HG02981 (cell line): ENCODE measurements around the gene MED12L.
"Not testable (repeated sequence)": the region's sequence is repeated elsewhere in the genome, so short reads cannot be mapped to it uniquely, and the experiment has no call there.

ENCODE experiments used
- ATAC-seq: cut with Tn5 transposase; IDR thresholded peaks from one replicate; pipeline ENCODE4 v1.9.1; 2021; ENCODE audit warnings: mild to moderate bottlenecking, moderate library complexity; ENCODE audit not compliant: unreplicated experiment

Gene MED12L

DNA sequence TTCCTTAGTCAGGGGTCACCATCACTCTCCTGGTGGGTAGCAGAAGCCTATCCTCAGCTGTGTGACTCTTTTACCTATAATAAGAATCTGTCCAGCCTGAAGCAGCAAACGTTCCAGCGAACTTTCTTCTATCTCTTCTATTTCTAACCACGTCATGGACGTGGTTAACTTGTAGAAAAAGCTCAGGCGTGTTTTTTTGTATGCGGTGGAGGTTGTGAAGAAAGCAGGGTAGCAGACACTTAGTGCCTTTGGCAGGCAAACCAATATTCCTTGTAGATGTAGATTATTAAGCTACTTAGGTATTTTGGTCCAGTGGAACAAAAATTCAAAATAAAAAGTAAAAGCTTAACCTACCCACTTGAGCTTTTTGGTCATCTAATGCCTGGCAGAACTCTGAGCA is 149.4 kb downstream of the MED12L start:
- no peak for ATAC-seq

DNA sequence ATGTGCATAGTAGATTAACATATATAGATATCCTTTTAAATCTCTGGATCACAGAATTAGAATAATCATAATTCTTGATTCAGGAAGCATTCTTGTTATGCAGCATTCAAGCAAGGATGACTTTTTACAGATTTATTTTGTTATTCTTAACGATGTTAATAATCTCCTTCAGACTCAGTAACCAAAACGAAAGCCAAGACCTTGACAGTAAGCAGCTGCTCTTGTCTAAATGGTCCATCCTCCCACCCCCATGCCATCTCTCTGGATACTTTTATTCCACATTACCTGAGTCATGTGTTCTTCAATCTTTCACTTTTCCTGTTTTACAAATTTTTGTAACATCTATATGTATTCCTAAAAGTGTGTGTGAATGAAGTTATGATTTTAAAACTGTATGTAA is 150.9 kb downstream of the MED12L start:
- ATAC-seq = no peak

DNA sequence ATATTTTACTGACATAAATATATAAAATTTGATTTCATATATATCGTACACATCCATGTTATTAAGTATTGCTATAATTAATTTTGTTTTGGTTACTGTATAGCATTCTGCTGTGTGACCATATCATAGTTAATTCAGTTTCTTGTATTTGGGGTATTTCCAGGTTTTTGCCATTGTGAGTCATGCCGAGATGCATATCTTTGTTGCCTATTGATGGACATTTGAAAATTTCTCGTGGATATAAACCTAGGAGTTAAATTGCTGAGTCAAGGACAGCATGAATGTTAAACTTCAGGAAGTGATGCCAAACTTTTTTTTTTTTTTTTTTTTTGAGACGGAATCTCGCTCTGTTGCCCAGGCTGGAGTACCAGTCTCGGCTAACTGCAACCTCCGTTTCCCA is 151.3 kb downstream of the MED12L start:
- ATAC-seq = no peak

DNA sequence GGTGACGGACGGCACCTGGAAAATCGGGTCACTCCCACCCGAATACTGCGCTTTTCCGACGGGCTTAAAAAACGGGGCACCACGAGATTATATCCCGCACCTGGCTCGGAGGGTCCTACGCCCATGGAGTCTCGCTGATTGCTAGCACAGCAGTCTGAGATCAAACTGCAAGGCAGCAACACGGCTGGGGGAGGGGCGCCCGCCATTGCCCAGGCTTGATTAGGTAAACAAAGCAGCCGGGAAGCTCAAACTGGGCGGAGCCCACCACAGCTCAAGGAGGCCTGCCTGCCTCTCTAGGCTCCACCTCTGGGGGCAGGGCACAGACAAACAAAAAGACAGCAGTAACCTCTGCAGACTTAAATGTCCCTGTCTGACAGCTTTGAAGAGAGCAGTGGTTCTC is 156.5 kb downstream of the MED12L start:
- not testable (repeated sequence) for ATAC-seq

DNA sequence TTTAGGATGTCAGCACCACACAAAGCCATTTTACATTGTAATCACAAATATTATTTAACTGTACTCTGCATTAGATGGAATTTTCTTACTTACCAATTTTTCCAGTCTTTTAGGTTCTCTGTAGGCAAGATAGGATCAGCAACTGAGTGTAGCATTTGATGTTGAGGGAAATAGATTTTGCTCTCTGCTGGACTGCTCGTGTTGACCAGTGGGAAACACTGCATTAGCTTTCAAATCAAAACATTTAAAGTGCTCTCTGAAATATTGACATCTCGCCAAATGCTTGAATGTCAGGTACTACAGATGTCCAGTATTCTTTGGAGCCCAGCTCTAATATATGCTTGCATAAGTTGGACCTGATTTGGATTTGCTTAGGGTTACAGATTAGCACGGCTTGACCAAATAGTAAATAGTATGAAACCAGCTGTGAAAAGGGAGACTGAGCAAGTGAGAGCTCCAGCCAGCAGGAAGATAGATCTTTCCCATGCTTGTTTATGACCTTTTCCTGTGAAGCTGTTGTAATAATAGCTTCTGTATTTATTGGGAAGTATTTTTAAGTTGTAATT is 163.4 kb downstream of the MED12L start:
- no peak for ATAC-seq

DNA sequence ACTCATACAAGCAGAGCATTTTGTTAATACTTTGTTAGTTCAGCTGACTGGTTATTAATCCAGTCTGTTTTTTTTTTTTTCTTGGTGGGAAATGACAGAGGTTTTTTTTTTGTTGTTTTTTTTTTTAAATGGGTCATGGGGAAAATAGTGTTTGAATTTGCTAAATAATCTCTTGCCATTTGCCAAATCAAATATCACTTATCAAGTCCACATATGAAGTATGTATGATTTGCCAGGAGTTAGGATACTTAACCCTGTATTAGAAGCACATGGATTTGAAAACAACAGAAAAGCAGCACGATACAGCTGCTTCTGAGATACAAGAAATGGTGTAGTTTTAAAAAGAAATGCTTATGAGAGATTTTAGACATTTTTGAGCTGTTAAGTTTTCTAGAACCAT is 171.3 kb downstream of the MED12L start:
- no peak for ATAC-seq

DNA sequence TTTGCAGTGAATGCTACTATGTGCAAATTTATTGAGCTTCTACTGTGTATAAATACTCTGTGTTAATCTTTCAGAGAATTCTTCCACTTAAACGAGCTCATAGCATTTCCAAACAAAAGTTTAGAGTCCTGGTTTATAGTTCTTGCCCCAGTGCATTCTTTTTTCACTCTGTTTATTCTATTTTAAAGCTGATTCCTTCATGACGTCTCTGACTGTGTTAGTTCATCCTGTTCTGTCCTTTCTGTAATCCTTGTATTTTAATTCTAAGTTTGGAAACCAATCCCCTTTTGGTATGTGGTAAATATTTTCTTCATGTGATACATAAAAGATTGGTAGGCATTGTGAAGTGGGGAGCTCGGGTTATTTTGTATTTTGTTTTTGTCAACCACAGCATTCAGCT is 174.2 kb downstream of the MED12L start:
- no peak for ATAC-seq

DNA sequence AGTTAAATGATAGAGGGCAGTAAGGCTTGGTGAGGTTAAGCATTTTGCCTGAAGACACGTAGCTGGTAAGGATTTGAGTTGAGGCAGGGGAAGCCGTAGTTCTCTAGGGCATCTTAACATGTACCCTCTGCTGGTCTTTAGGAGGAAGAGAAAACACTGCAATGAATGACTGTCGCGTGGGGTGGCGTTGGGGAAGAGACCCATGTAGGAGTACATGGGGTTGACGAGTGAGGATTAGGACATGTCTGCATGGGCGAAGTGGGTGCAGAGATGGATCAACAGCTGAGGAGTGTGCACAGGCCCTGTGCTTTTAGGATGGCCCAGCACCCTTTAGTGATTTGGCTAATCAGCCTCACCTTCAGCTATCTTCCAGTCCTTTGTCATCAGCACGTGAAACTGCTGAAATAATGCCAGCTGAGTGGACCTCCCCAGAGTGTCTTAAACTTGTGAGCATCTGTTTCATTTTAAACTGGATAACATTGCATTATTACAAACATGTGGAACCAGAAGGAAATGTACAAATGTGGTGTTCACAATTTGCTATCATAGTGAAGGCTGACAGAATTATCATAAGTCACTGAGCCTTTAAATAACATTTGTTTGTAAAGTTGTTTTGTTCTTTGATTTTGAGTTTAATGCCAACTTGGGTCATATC is 177.5 kb downstream of the MED12L start:
- ATAC-seq = no peak

DNA sequence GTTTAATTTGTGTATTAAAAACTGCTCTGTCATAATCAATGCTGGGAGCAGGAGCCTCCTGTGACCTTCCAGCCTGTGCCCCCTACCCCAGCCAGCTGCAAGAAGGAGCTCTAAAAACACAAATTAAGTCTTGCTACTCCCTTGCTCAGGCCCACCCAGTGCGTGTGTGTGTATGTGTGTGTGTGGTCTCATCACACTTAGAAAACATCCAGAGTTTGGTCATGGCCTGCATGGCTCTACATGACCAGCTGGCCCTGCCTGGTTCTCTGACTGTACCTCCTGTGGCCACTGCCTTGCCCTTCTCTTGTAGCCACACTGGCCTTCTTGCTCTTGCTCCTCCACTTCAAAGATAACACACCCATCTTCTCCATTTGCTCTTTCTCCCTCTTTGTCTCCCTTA is 179.1 kb downstream of the MED12L start:
- no peak for ATAC-seq

DNA sequence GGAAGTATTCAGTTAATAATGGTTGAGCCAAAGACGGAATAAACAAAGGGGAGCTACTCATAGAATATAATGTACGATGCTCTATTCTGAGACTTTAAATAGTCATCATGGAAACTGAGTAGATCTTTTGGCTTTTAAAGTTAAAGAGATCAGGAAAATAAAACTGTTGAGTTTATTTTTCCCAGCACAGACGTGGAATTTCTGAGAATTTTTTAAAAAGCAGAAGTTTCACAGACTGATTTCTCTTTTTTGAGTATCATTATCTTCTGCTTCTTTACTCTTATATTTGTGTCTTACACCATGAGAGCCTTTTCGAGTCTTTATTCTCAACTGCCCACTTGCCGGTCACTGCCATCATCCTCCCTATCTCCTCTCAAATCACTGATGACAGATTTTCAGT is 179.7 kb downstream of the MED12L start:
- no peak for ATAC-seq

DNA sequence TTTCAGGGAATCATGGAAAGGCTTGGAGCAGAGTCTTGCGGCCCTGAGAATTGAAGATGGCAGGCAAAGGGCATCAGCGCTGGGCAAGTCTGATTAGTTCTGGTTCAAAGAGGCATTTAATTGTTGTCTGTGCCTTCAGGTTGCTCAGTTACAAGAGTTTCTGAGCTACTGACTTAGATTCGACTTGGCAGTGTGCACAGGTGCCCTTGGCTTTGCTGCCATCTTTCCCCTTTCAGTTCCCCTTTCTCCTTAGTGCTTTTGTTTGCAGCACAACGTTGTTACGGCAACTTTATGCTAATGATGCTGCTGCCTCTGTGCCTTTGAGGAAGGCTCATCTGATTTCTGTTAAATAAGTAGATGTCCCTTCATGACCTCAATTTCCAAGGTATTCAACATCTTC is 180.4 kb downstream of the MED12L start:
- peak; percentile 96 for ATAC-seq

DNA sequence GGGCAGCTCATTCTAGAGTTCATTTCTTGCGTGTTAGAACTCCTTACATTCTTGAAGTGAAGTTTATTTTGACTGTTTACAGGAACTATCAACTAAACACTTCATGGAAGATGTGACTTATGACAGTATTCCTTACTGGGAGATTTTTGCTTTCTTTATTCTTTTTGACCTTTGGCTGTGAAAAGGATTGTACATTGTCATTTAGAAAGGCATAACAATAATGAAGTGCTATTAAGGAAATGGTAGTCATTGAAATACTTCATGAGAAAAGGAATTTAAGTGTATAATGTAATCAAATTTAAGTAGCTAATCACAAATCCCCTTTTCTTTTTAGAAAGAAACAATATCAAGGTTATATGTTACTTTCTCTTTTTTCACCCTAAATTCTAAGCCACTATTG is 181.6 kb downstream of the MED12L start:
- ATAC-seq = no peak

DNA sequence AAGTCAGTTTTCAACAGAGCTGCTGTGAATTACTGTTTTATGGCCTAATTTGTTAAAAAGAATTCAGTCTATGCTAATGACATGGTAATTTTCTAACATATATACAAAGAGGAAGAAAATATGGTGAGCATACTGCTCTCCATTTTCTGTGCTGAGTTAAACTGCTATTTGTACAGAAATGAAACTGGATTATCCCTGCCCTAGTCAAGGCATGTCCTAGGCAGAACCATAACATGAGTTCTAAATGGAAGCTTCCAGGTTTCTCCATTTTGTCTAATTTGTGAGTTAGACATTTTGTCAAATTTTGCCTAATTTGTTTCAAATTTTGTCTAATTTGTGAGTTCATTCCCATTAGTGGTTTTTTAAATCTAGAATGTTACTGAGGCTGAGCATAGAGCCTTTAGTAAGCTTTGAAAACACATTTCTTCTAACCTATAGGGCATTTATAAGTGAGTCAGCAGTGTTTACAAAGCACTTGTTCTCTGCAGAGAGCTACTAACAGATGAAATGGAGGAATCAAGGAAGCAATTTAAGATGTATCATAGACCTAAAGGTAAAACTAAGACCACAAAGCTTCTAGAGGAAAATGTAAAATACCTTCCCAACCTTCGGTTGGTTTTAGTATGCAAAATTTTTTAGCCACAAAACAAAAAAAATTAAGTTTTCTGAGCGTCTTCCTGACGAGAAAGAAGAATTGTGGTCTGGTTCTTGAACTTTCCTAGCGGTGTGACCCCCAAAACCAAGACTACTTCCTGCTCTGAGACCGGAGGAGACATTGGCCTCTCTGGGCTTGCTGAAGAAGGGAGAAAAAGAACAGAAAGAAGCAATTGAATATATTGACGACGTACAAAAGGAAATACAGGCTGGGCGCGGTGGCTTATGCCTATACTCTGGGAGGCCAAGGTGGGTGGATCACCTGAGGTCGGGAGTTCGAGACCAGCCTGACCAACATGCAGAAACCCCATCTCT is 183.1 kb downstream of the MED12L start:
- peak; percentile 52 for ATAC-seq

DNA sequence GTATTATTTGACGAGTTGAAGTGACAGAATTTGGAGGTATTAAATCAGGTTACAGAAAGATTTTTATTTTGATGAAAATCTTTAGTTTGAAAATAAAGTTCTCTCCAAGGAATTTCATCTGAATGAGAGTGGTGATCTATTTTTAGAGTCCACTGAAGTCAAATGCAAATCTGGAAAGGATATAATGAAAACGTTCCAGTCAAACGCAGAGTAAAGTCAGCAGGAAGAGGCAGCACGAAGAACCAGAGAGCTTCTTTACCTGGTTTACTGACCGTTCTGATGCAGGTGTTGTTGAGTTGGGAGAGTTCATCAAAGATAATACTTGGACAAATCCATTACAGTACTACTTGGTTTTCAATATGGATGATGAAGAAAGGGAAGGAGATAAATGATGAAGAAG is 184.2 kb downstream of the MED12L start:
- ATAC-seq = no peak

DNA sequence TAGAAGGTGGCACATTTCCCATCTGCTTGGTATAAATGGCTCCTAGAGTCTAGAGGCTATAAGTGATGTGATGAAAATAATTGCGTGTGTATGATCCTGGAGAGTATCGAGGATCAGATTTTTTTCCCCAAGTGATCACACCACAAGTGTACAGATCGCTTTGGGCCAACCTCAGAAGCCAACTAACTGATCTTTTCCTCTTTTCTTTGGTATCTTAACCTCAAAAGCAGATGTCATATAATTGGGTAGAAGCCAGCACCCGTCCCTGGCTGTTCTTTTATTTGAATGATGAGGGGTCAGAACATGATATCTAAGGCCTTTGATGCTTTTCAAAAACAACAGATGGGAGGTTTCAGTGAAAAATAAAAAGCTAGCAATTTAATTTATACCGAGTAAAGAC is 189.6 kb downstream of the MED12L start:
- ATAC-seq = no peak

DNA sequence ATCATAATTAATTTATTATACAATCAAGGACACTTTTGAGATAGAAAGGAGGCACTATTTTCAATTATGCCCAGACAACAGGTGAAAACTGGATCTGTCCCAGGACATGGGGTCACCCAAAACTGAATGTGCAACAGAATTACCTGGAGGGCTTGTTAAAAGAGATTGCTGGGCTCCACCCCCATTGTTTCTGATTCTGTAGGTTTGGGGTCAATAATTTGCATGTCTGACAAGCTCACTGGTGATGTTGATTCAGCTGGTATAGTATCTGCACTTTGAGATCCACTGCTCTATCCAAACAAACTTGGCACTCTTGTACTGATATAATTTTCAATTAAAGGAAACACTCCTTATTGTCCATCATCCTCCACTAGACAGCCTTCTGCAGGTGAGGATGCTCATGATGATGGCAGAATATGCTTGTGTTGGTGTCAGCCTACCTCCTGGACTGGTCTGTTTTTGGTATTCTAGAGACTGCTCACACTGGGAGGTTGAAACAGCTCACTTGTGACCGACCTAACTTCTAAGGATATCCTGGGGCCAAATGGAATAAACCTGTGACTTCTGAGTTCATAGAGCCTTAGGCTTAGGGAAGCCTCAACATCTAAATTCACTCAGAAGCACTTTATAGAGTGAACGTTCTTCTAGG is 190.7 kb downstream of the MED12L start:
- ATAC-seq = peak; percentile 30

DNA sequence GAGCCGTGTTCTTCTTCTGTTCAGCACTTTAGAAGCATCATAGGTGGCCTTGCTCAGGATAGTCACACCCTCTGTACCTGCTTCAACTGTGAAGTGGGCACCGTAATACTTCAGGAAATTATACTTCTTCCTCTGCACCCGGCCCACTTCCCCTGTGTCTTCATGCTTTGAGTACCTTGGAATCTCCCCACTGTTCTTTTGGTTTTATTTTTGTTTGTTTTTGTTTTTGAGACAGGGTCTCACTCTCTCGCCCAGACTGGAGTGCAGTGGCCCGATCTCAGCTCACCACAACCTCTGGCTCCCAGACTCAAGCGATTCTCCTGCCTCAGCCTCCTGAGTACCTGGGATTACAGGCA is 191.2 kb downstream of the MED12L start:
- peak; percentile 60 for ATAC-seq

DNA sequence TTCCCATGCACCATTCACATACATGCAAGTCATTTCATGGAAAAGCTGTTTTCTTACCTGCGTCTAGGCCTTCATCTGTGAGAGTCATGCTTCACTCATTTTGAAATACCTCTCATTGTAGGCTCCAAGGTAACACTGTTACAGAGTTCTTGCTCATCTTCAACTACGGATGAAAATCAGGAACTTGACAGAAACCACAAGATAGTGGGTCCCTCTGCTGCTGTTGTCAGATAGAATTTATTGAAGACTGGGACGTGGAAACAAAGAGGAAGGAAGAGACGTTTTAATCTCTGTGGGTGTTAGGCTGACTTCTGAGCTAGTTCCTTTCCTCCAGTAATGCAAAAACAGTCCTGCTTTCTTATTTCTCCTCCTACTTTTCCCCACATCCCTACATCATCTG is 192.8 kb downstream of the MED12L start, which contains the start of gene P2RY14:
Gene P2RY14 (minus strand): TSS at position 313 of the 400 bp plus-strand sequence. CDS start 64,226 bp downstream, outside the sequence.
- ATAC-seq = no peak

DNA sequence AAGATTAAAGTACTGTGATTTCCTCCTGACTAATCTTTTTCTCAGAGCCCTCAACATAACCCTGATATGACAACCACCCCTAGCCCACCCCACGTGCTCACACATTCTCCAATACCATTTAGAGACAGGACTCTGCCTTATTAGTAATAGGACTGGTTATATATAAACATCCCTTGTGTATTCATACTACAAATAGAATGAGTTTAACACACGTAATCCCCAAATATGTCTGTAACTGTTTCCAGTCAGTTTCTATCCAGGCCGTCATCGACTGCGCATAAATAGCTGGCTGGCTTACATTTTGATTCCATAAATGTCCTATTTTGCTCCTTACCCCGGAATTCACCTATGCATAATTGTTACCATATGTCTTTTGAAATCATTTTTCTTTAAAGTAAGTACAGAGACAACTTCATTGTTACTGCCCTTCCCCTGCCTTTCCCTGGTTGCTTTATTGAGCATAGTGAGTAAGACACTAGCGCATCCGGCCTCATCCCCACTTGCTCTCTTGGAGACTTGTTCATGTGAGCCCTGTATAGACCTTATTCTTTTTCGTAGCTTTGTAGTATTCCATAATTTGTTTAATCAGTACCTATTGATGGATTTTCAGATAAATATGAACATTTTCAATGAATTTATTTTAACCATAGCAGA is 196.3 kb downstream of the MED12L start:
- ATAC-seq = no peak

DNA sequence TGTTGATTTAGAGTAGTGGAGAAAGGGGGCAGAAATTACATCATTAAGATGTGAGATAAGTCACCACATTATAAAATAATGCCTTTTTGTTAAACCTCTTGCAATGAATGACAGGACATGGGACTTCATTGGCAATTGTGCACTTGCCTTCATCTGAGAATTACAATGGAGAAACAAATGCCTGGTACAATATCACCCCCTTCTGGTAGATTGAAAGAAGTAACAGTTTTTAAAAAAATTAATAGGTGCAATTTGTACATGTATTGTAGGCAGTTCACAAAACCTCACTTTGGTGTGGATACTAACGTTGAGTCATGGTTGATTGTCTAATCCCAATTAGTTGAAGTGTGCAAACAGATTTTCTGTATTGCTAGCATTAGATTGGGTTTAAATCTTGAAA is 197.5 kb downstream of the MED12L start:
- no peak for ATAC-seq

DNA sequence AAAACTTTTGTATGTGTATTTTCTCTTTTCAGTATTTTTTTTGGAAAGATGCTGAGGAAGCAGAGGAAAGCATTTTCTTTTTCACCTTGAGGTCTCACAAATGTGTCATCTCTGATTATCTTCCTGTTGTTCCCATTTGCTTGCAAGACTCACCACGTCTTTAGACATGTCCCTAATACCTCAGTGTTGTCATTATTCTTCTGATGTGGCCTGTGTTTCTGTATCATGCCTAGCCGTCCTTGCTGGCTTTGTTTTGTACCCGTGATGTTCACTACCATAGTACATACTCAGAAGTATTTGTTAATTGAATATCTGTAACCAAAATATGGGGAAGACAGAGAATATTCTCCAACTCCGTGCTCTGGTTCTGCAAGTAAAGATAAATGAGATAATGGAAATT is 197.9 kb downstream of the MED12L start:
- no peak for ATAC-seq
